ENCODE data around the gene DUSP6.

GRCh38 chr12:89366676-89367364, 14.5 kb upstream of the DUSP6 start:
- TF ChIP-seq CTCF (IDR thresholded peaks at IDR 0.05) (no peak), REST (IDR thresholded peaks at IDR 0.05; ENCODE audit: insufficient read depth in 1 of 2, low read depth in 2 of 2, low read length in 1 of 2) (no peak), SIN3A (IDR thresholded peaks at IDR 0.05; ENCODE audit: borderline replicate concordance, insufficient read depth, low read depth, low read length) (no peak)

Measured in Panc1 (cell line).